ENCODE data around the gene EME2.

DNA sequence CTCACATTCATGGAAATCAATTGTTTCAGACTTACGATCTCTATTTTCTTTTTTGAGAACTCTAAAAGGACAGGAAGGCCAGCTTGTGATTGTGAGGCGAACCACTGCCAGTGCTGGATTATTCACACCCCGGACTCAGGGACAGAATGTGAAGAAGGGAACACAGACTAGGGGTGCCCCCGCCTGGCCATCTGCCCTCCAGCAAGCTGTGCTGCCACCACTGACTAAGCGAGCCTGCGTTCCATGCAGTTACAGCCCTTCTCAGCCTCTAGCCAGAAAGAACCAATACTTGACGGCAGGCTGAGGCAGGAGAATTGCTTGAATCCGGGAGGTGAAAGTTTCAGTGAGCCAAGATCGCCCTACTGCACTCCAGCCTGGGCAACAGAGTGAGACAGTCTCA, 51.2 kb downstream of the EME2 start:
- TF ChIP-seq, protein P1, sequence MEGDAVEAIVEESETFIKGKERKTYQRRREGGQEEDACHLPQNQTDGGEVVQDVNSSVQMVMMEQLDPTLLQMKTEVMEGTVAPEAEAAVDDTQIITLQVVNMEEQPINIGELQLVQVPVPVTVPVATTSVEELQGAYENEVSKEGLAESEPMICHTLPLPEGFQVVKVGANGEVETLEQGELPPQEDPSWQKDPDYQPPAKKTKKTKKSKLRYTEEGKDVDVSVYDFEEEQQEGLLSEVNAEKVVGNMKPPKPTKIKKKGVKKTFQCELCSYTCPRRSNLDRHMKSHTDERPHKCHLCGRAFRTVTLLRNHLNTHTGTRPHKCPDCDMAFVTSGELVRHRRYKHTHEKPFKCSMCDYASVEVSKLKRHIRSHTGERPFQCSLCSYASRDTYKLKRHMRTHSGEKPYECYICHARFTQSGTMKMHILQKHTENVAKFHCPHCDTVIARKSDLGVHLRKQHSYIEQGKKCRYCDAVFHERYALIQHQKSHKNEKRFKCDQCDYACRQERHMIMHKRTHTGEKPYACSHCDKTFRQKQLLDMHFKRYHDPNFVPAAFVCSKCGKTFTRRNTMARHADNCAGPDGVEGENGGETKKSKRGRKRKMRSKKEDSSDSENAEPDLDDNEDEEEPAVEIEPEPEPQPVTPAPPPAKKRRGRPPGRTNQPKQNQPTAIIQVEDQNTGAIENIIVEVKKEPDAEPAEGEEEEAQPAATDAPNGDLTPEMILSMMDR (conservative IDR thresholded peaks at IDR 0.05 in 1 of 2, IDR thresholded peaks at IDR 0.05 in 1 of 2; ENCODE audit: extremely low read depth in 1 of 2, insufficient read depth in 1 of 2, low read depth in 1 of 2, low read length in 2 of 2), result peak in 1 of 2 donors; percentile 44
- no peak for TF ChIP-seq EZH2 (IDR thresholded peaks at IDR 0.05; ENCODE audit: borderline replicate concordance, low read length)
